HFF-Myc (cell line): ENCODE data around the gene USP17L13.
"Not testable (repeated sequence)": the region's sequence is repeated elsewhere in the genome, so short reads cannot be mapped to it uniquely, and the experiment has no call there.

Experiments
- DNase-seq: peaks from one replicate; pipeline ENCODE4 v3.0.0-alpha.2; 2011; ENCODE audit warnings: low read depth; ENCODE audit errors: extremely low read depth
- H3K4me3 ChIP-seq: replicated peaks from 2 replicates; pipeline ENCODE4 v1.5.1; 2011; ENCODE audit warnings: low read depth, mild to moderate bottlenecking, control low read depth, low read length

USP17L13 gene, protein sequence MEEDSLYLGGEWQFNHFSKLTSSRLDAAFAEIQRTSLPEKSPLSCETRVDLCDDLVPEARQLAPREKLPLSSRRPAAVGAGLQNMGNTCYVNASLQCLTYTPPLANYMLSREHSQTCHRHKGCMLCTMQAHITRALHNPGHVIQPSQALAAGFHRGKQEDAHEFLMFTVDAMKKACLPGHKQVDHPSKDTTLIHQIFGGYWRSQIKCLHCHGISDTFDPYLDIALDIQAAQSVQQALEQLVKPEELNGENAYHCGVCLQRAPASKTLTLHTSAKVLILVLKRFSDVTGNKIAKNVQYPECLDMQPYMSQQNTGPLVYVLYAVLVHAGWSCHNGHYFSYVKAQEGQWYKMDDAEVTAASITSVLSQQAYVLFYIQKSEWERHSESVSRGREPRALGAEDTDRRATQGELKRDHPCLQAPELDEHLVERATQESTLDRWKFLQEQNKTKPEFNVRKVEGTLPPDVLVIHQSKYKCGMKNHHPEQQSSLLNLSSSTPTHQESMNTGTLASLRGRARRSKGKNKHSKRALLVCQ

DNA sequence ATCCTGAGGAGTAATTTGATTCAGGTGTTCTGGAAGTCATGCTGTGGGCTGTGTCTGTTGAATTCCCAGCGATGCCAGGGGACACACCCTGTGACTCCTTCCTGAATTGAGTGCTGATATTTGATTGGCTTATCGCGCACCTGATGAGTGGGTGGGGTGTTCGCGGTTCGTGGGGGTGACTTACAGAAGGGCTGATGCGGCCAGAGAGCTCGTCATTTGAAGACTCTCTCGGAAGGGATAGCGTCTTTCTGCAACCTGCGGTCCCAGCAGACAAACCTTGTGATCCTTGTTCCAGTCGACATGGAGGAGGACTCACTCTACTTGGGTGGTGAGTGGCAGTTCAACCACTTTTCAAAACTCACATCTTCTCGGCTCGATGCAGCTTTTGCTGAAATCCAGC lies at the start of gene USP17L13:
Gene USP17L13, plus strand, starts transcription at position 301 of the 400 bp plus-strand sequence. Its CDS starts 0 bp downstream, at position 301.
- H3K4me3 ChIP-seq, DNase-seq: not testable (repeated sequence)

DNA sequence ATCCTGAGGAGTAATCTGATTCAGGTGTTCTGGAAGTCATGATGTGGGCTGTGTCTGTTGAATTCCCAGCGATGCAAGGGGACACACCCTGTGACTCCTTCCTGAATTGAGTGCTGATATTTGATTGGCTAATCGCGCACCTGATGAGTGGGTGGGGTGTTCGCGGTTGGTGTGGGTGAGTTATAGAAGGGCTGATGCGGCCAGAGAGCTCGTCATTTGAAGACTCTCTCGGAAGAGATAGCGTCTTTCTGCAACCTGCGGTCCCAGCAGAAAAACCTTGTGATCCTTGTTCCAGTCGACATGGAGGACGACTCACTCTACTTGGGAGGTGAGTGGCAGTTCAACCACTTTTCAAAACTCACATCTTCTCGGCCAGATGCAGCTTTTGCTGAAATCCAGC lies 14.3 kb upstream of the USP17L13 start, which contains the start of gene USP17L10:
Gene USP17L10, plus strand, starts transcription at position 301 of the 400 bp plus-strand sequence. Its CDS starts 0 bp downstream, at position 301.
- not testable (repeated sequence) for DNase-seq, H3K4me3 ChIP-seq

- H3K4me3 ChIP-seq, DNase-seq: not testable (repeated sequence)
Measured at GRCh38 chr4:9214701-9215100, 10.0 kb upstream of the USP17L13 start.

DNA sequence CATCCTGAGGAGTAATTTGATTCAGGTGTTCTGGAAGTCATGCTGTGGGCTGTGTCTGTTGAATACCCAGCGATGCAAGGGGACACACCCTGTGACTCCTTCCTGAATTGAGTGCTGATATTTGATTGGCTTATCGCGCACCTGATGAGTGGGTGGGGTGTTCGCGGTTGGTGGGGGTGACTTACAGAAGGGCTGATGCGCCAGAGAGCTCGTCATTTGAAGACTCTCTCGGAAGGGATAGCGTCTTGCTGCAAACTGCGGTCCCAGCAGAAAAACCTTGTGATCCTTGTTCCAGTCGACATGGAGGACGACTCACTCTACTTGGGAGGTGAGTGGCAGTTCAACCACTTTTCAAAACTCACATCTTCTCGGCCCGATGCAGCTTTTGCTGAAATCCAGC lies 9.6 kb upstream of the USP17L13 start, which contains the start of gene USP17L11:
Gene USP17L11, plus strand, starts transcription at position 301 of the 400 bp plus-strand sequence. Its CDS starts 0 bp downstream, at position 301.
- DNase-seq, H3K4me3 ChIP-seq: not testable (repeated sequence)

DNA sequence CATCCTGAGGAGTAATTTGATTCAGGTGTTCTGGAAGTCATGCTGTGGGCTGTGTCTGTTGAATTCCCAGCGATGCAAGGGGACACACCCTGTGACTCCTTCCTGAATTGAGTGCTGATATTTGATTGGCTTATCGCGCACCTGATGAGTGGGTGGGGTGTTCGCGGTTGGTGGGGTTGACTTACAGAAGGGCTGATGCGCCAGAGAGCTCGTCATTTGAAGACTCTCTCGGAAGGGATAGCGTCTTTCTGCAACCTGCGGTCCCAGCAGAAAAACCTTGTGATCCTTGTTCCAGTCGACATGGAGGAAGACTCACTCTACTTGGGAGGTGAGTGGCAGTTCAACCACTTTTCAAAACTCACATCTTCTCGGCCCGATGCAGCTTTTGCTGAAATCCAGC lies 4.8 kb upstream of the USP17L13 start, which contains the start of gene USP17L12:
Gene USP17L12, plus strand, starts transcription at position 301 of the 400 bp plus-strand sequence. Its CDS starts 0 bp downstream, at position 301.
- H3K4me3 ChIP-seq, DNase-seq: not testable (repeated sequence)

- not testable (repeated sequence) for DNase-seq, H3K4me3 ChIP-seq
Measured at GRCh38 chr4:9230249-9230648, 5.6 kb downstream of the USP17L13 start.

DNA sequence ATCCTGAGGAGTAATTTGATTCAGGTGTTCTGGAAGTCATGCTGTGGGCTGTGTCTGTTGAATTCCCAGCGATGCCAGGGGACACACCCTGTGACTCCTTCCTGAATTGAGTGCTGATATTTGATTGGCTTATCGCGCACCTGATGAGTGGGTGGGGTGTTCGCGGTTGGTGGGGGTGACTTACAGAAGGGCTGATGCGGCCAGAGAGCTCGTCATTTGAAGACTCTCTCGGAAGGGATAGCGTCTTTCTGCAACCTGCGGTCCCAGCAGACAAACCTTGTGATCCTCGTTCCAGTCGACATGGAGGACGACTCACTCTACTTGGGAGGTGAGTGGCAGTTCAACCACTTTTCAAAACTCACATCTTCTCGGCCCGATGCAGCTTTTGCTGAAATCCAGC lies 9.4 kb downstream of the USP17L13 start, which contains the start of gene USP17L15:
Gene USP17L15, plus strand, starts transcription at position 301 of the 400 bp plus-strand sequence. Its CDS starts 0 bp downstream, at position 301.
- not testable (repeated sequence) for DNase-seq, H3K4me3 ChIP-seq

- H3K4me3 ChIP-seq, DNase-seq: not testable (repeated sequence)
Measured at GRCh38 chr4:9238461-9238860, 13.8 kb downstream of the USP17L13 start.

GRCh38 chr4:9243579-9243978 lies 18.9 kb downstream of the USP17L13 start, which contains the start of gene USP17L17:
Gene USP17L17 (plus strand): TSS chr4:9243879. CDS start chr4:9243879, 0 bp downstream.
- DNase-seq, H3K4me3 ChIP-seq: not testable (repeated sequence)

DNA sequence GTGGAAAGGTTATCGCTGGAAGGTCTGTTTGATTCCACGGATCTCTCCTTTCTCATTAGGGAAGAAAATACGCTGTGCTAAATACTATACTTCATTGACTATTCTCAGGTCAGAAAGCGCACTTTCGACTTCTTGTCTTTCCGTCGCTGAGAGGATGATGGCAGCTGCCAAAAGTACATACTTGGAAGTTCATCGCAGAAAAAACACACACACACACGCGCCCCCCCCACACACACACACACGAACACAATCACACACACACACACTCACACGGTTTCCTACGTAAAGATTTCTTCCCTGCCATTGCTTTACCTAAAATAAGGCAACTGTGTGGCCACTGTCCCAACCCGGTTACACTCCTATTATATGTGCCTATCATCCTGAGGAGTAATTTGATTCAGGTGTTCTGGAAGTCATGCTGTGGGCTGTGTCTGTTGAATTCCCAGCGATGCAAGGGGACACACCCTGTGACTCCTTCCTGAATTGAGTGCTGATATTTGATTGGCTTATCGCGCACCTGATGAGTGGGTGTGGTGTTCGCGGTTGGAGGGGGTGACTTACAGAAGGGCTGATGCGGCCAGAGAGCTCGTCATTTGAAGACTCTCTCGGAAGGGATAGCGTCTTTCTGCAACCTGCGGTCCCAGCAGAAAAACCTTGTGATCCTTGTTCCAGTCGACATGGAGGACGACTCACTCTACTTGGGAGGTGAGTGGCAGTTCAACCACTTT lies 23.4 kb downstream of the USP17L13 start, which contains the start of gene USP17L18:
Gene USP17L18, plus strand, starts transcription at position 678 of the 728 bp plus-strand sequence. Its CDS starts 0 bp downstream, at position 678.
- H3K4me3 ChIP-seq, DNase-seq: not testable (repeated sequence)

GRCh38 chr4:9253078-9253477 lies 28.4 kb downstream of the USP17L13 start, which contains the start of gene USP17L19:
Gene USP17L19 (plus strand): TSS chr4:9253378. CDS start chr4:9253378, 0 bp downstream.
- H3K4me3 ChIP-seq, DNase-seq: not testable (repeated sequence)

- not testable (repeated sequence) for H3K4me3 ChIP-seq, DNase-seq
Measured at GRCh38 chr4:9257824-9258223, 33.1 kb downstream of the USP17L13 start, which contains the start of gene USP17L20. Gene USP17L20 (plus strand): TSS chr4:9258124. CDS start chr4:9258124, 0 bp downstream.

GRCh38 chr4:9262572-9262971 lies 37.9 kb downstream of the USP17L13 start, which contains the start of gene USP17L21:
Gene USP17L21 (plus strand): TSS chr4:9262872. CDS start chr4:9262872, 0 bp downstream.
- DNase-seq, H3K4me3 ChIP-seq: not testable (repeated sequence)

DNA sequence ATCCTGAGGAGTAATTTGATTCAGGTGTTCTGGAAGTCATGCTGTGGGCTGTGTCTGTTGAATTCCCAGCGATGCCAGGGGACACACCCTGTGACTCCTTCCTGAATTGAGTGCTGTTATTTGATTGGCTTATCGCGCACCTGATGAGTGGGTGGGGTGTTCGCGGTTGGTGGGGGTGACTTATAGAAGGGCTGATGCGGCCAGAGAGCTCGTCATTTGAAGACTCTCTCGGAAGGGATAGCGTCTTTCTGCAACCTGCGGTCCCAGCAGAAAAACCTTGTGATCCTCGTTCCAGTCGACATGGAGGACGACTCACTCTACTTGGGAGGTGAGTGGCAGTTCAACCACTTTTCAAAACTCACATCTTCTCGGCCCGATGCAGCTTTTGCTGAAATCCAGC lies 42.6 kb downstream of the USP17L13 start, which contains the start of gene USP17L22:
Gene USP17L22, plus strand, starts transcription at position 301 of the 400 bp plus-strand sequence. Its CDS starts 0 bp downstream, at position 301.
- DNase-seq, H3K4me3 ChIP-seq: not testable (repeated sequence)

- not testable (repeated sequence) for DNase-seq
Measured at GRCh38 chr4:9271719-9272118, 47.0 kb downstream of the USP17L13 start.

More at GRCh38 chr4:9271719-9272118, 47.0 kb downstream of the USP17L13 start:
- H3K4me3 ChIP-seq: not testable (repeated sequence)
